ENCODE measurements around the gene GPR162.

- no peak for TF ChIP-seq CTCF (IDR thresholded peaks at IDR 0.05)
- peak; percentile 35 to 89 (median 71) for TF ChIP-seq POLR2AphosphoS5 (IDR thresholded peaks at IDR 0.05)
- TF ChIP-seq POLR2A (IDR thresholded peaks at IDR 0.05) = no peak
- TF ChIP-seq EP300 (IDR thresholded peaks at IDR 0.05) = no peak
Observed at GRCh38 chr12:6873094-6874014, 51.7 kb downstream of the GPR162 start, which contains the start of gene SPSB2.
